Measurements from ENCODE around the gene CD274.

- no peak for TF ChIP-seq CTCF (IDR thresholded peaks at IDR 0.05)
- TF ChIP-seq POLR2A (IDR thresholded peaks at IDR 0.05): no peak
Measured at GRCh38 chr9:5416953-5417352, 33.4 kb upstream of the CD274 start.

All from esophagus squamous epithelium (tissue), 4 donors.